Measurements from ENCODE around the gene ENPP1.
A peak's percentile ranks its signal among the peaks of the same experiment; 100 is the strongest.

Gene ENPP1

DNA sequence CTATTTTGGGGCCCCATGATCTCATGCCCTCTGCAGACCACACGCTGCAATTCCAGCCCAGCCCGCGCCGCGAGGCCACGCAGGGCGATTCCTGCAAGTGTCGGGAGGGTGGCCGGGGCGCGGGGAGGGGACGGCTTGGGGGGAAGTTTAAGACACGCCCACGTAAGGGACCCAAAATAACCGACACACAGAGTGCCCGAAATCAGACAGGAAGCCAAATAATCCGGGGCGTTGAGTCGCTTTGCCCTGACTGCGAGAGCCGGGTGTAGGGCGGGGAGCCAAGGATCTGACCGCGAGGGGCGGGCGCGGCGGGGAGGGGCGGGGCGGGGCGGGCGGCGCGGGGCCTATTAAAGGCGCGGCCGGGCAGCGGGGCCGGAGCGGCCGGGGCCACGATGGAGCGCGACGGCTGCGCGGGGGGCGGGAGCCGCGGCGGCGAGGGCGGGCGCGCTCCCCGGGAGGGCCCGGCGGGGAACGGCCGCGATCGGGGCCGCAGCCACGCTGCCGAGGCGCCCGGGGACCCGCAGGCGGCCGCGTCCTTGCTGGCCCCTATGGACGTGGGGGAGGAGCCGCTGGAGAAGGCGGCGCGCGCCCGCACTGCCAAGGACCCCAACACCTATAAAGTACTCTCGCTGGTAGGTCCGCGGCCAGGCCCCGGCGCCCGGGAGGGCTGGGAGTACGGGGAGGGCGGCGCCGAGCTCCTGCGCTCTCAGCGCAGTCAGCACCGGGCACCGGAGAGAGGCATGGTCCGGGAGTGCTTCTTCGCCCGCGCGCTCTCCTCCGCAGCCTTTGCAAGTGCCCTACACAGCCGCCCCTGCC lies at the start of gene ENPP1:
Gene ENPP1 (plus strand): TSS at position 377 of the 816 bp plus-strand sequence. CDS start 16 bp downstream, at position 393.
- Mint-ChIP-seq H3K4me3 (peak within 1 kb of the TSS; percentile 74), H3K4me1 (peaks cover 20% of the 10 kb centered on the region), H3K27ac (no peak within 1 kb of the TSS), H3K36me3 (no peaks in the 10 kb centered on the region), H3K9me3 (no peaks in the 10 kb centered on the region), H3K27me3 (peaks cover 45% of the 10 kb centered on the region)
- CTCF ChIA-PET, result no interaction called here
- DNase-seq, result peak; percentile 55

DNA sequence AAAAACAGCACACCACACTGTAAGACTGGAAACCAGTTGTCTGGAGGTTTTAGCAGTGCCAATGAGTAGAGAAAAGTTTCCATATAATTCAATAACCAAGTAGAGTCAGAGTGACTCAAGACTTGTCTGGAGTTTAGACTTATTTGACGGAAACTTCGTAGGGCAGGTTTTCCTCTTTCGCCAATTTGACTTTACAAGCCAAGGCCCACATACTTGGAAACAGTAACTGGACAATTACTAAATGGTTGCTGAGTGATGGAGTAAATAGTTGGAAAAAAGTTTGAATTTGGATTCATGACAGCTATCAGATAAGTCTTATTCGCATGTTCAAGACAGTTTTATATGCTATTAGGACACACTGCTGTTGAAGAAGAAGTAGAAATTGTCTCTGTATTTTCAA lies 48.9 kb upstream of the ENPP1 start:
- CTCF ChIA-PET, result no interaction called here
- no peak overlapping the region for H3K4me3 Mint-ChIP-seq
- peaks cover 4% of the 10 kb centered on the region for H3K27me3 Mint-ChIP-seq
- no peaks in the 10 kb centered on the region for H3K9me3 Mint-ChIP-seq
- no peaks in the 10 kb centered on the region for H3K36me3 Mint-ChIP-seq
- H3K4me1 Mint-ChIP-seq, result no peaks in the 10 kb centered on the region
- no peak for DNase-seq
- H3K27ac Mint-ChIP-seq, result no peak overlapping the region

DNA sequence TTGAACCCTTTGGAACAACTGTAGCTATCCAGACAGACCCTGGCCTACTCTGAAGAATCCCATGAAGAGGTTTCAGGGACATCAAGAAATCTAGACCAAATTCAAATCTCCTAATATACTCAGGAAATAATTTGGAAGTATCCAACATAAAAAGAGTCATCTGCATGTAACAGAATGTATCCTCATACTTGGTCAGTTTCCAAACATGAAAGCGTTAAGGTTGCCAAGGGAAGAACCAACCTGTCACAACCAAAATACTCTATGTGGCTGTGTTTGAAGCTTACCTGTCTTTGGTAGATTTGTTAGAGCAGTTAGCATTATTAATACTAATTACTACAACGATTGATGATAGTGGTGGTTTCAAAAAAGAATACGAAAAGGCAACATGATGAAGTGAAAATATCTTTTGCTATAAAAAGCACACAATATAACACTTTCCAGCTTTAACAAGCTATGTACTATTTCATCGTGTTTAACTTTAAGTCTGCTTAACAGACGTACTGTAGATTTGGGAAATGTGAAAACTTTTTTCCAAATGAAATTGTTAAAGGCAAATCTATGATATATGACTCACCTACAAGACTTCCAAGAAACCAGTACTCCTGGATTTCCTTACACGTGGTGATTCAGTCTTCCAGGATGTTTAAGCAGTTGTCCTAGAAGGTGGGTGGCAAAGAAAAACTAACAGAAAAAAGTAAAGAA lies 46.6 kb upstream of the ENPP1 start:
- H3K4me3 Mint-ChIP-seq, result no peak overlapping the region
- H3K27ac Mint-ChIP-seq, result no peak overlapping the region
- H3K27me3 Mint-ChIP-seq, result peaks cover 4% of the 10 kb centered on the region
- no peak for DNase-seq
- H3K9me3 Mint-ChIP-seq, result no peaks in the 10 kb centered on the region
- H3K4me1 Mint-ChIP-seq, result no peaks in the 10 kb centered on the region
- no peaks in the 10 kb centered on the region for H3K36me3 Mint-ChIP-seq
- CTCF ChIA-PET, result no interaction called here

GRCh38 chr6:131761762-131762067 lies 46.1 kb upstream of the ENPP1 start:
- DNase-seq, result no peak
- no peak overlapping the region for H3K27ac Mint-ChIP-seq
- CTCF ChIA-PET, result no interaction called here
- no peak overlapping the region for H3K4me3 Mint-ChIP-seq
- H3K4me1 Mint-ChIP-seq, result no peaks in the 10 kb centered on the region
- H3K36me3 Mint-ChIP-seq, result no peaks in the 10 kb centered on the region
- H3K9me3 Mint-ChIP-seq, result no peaks in the 10 kb centered on the region
- peaks cover 3% of the 10 kb centered on the region for H3K27me3 Mint-ChIP-seq

GRCh38 chr6:131762984-131763383 lies 44.8 kb upstream of the ENPP1 start:
- H3K9me3 Mint-ChIP-seq, result no peaks in the 10 kb centered on the region
- DNase-seq, result no peak
- H3K27me3 Mint-ChIP-seq, result no peaks in the 10 kb centered on the region
- no peak overlapping the region for H3K4me3 Mint-ChIP-seq
- CTCF ChIA-PET, result no interaction called here
- H3K4me1 Mint-ChIP-seq, result no peaks in the 10 kb centered on the region
- no peak overlapping the region for H3K27ac Mint-ChIP-seq
- no peaks in the 10 kb centered on the region for H3K36me3 Mint-ChIP-seq

- Mint-ChIP-seq H3K9me3 (no peaks in the 10 kb centered on the region), H3K4me3 (no peak overlapping the region), H3K27me3 (peaks cover 4% of the 10 kb centered on the region), H3K27ac (no peak overlapping the region), H3K36me3 (no peaks in the 10 kb centered on the region), H3K4me1 (no peaks in the 10 kb centered on the region)
- no peak for DNase-seq
- CTCF ChIA-PET, result no interaction called here
Measured at GRCh38 chr6:131763749-131764148, 44.1 kb upstream of the ENPP1 start.

- H3K9me3 Mint-ChIP-seq, result no peaks in the 10 kb centered on the region
- peaks cover 4% of the 10 kb centered on the region for H3K27me3 Mint-ChIP-seq
- CTCF ChIA-PET, result no interaction called here
- DNase-seq, result no peak
- H3K4me3 Mint-ChIP-seq, result no peak overlapping the region
- no peaks in the 10 kb centered on the region for H3K36me3 Mint-ChIP-seq
- H3K4me1 Mint-ChIP-seq, result no peaks in the 10 kb centered on the region
- H3K27ac Mint-ChIP-seq, result no peak overlapping the region
Measured at GRCh38 chr6:131764350-131764749, 43.5 kb upstream of the ENPP1 start.

DNA sequence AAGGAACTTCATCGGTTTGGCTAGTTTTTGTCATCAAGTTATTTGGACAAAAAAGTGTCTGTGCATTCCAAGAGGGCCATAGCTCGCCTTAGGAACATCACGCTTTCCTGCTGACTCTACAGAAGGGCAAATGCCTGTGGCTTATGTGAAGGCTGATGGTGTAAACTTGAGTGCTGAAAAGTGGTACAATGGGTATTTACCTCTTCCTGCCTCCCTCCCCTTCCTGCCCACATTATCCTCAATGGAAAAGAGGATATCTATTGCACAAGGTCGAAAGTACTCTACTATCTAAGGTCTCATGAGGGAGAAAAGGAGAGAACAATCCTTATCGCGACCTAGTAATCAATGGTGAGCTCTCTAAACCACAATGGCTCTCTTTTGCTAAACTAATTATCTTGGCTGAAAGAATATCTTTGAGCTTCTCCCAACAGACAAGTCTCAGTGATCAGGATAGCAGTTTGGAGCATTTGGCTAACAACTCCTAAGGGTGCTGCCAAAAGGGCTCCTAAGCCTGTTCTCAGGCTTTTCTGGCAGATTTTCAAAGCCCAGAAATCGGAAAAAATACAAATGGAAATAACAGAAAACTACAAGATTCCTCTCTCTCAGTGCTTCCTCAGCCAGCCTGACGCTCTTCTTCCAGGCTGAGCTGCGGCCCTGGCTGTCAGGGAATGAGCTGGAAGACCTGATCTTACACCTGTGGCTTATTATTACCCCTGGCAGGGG lies 42.6 kb upstream of the ENPP1 start:
- Mint-ChIP-seq H3K9me3 (no peaks in the 10 kb centered on the region), H3K27ac (no peak overlapping the region), H3K4me3 (no peak overlapping the region), H3K4me1 (no peaks in the 10 kb centered on the region), H3K36me3 (no peaks in the 10 kb centered on the region), H3K27me3 (peaks cover 4% of the 10 kb centered on the region)
- CTCF ChIA-PET, result no interaction called here
- no peak for DNase-seq

- Mint-ChIP-seq H3K4me1 (no peaks in the 10 kb centered on the region), H3K27me3 (peaks cover 4% of the 10 kb centered on the region), H3K36me3 (no peaks in the 10 kb centered on the region), H3K4me3 (no peak overlapping the region), H3K9me3 (no peaks in the 10 kb centered on the region), H3K27ac (no peak overlapping the region)
- CTCF ChIA-PET, result no interaction called here
- DNase-seq, result no peak
Measured at GRCh38 chr6:131765804-131766135, 42.0 kb upstream of the ENPP1 start.

DNA sequence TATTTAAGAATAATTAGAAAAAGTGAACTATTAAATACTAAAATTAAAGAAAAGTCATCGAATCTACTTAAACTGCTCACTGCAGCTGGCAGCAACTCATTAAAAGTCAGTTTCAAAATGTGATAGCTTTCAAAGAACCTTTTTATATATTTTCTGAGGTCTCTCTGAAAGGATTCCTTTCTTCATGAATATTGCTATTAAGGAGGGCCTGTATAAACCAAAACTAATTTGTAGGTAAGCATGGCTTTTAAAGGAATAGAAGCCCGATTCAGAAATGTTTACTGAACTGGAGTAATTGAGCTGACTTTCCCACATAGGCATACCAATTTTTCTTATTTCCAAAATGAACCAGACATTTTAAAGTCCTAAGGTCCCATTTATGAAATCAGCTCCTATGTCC lies 41.2 kb upstream of the ENPP1 start:
- Mint-ChIP-seq H3K4me1 (no peaks in the 10 kb centered on the region), H3K4me3 (no peak overlapping the region), H3K27ac (no peak overlapping the region), H3K36me3 (no peaks in the 10 kb centered on the region), H3K27me3 (peaks cover 4% of the 10 kb centered on the region), H3K9me3 (no peaks in the 10 kb centered on the region)
- no peak for DNase-seq
- CTCF ChIA-PET, result no interaction called here

- DNase-seq, result no peak
- CTCF ChIA-PET, result no interaction called here
- no peaks in the 10 kb centered on the region for H3K9me3 Mint-ChIP-seq
- peaks cover 8% of the 10 kb centered on the region for H3K27me3 Mint-ChIP-seq
- H3K36me3 Mint-ChIP-seq, result no peaks in the 10 kb centered on the region
- H3K4me3 Mint-ChIP-seq, result no peak overlapping the region
- no peaks in the 10 kb centered on the region for H3K4me1 Mint-ChIP-seq
- H3K27ac Mint-ChIP-seq, result no peak overlapping the region
Measured at GRCh38 chr6:131768964-131769363, 38.9 kb upstream of the ENPP1 start.

- DNase-seq, result no peak
- H3K27me3 Mint-ChIP-seq, result peaks cover 8% of the 10 kb centered on the region
- no peaks in the 10 kb centered on the region for H3K4me1 Mint-ChIP-seq
- no peaks in the 10 kb centered on the region for H3K9me3 Mint-ChIP-seq
- CTCF ChIA-PET, result no interaction called here
- H3K36me3 Mint-ChIP-seq, result no peaks in the 10 kb centered on the region
- no peak overlapping the region for H3K4me3 Mint-ChIP-seq
- H3K27ac Mint-ChIP-seq, result no peak overlapping the region
Measured at GRCh38 chr6:131769385-131770141, 38.3 kb upstream of the ENPP1 start.

GRCh38 chr6:131770776-131771175 lies 37.0 kb upstream of the ENPP1 start:
- H3K27ac Mint-ChIP-seq, result no peak overlapping the region
- CTCF ChIA-PET, result no interaction called here
- peaks cover 8% of the 10 kb centered on the region for H3K27me3 Mint-ChIP-seq
- H3K4me1 Mint-ChIP-seq, result no peaks in the 10 kb centered on the region
- no peaks in the 10 kb centered on the region for H3K9me3 Mint-ChIP-seq
- H3K36me3 Mint-ChIP-seq, result no peaks in the 10 kb centered on the region
- H3K4me3 Mint-ChIP-seq, result no peak overlapping the region
- DNase-seq, result no peak

GRCh38 chr6:131773284-131773950 lies 34.4 kb upstream of the ENPP1 start:
- no peaks in the 10 kb centered on the region for H3K4me1 Mint-ChIP-seq
- no peak for DNase-seq
- no peak overlapping the region for H3K4me3 Mint-ChIP-seq
- CTCF ChIA-PET, result no interaction called here
- no peaks in the 10 kb centered on the region for H3K36me3 Mint-ChIP-seq
- H3K9me3 Mint-ChIP-seq, result no peaks in the 10 kb centered on the region
- peaks cover 7% of the 10 kb centered on the region for H3K27me3 Mint-ChIP-seq
- no peak overlapping the region for H3K27ac Mint-ChIP-seq
